Measurements from ENCODE around the gene DNAJB13.

DNAJB13 gene

GRCh38 chr11:73990730-73991129 lies 39.9 kb downstream of the DNAJB13 start:
- FAIRE-seq, result no peak
- no peak for DNase-seq (ENCODE audit: insufficient read length, low spot score)
- TF ChIP-seq POLR2A (IDR thresholded peaks at IDR 0.05; ENCODE audit: low read depth, low read length), result no peak

GRCh38 chr11:73991471-73992006 lies 40.7 kb downstream of the DNAJB13 start:
- FAIRE-seq, result no peak
- TF ChIP-seq POLR2A (IDR thresholded peaks at IDR 0.05; ENCODE audit: low read depth, low read length), result no peak
- DNase-seq (ENCODE audit: insufficient read length, low spot score), result no peak

- no peak for TF ChIP-seq POLR2A (IDR thresholded peaks at IDR 0.05; ENCODE audit: low read depth, low read length)
- DNase-seq (ENCODE audit: insufficient read length, low spot score) (no peak), FAIRE-seq (no peak)
Observed at GRCh38 chr11:73995247-73995646, 44.4 kb downstream of the DNAJB13 start.

GRCh38 chr11:73995731-73996130 lies 44.9 kb downstream of the DNAJB13 start:
- FAIRE-seq (no peak), DNase-seq (ENCODE audit: insufficient read length, low spot score) (no peak)
- no peak for TF ChIP-seq POLR2A (IDR thresholded peaks at IDR 0.05; ENCODE audit: low read depth, low read length)

- FAIRE-seq (no peak), DNase-seq (ENCODE audit: insufficient read length, low spot score) (no peak)
- TF ChIP-seq POLR2A (IDR thresholded peaks at IDR 0.05; ENCODE audit: low read depth, low read length), result no peak
Observed at GRCh38 chr11:73996161-73996747, 45.4 kb downstream of the DNAJB13 start.

- FAIRE-seq (no peak), DNase-seq (ENCODE audit: insufficient read length, low spot score) (no peak)
- TF ChIP-seq POLR2A (IDR thresholded peaks at IDR 0.05; ENCODE audit: low read depth, low read length), result no peak
Observed at GRCh38 chr11:73997120-73997770, 46.4 kb downstream of the DNAJB13 start.

GRCh38 chr11:73998846-73999575 lies 48.2 kb downstream of the DNAJB13 start:
- no peak for TF ChIP-seq POLR2A (IDR thresholded peaks at IDR 0.05; ENCODE audit: low read depth, low read length)
- DNase-seq (ENCODE audit: insufficient read length, low spot score), result no peak
- no peak for FAIRE-seq

- DNase-seq (ENCODE audit: insufficient read length, low spot score), result no peak
- TF ChIP-seq POLR2A (IDR thresholded peaks at IDR 0.05; ENCODE audit: low read depth, low read length), result no peak
- no peak for FAIRE-seq
Observed at GRCh38 chr11:73999581-74000306, 48.9 kb downstream of the DNAJB13 start.

- TF ChIP-seq POLR2A (IDR thresholded peaks at IDR 0.05; ENCODE audit: low read depth, low read length), result no peak
- FAIRE-seq (no peak), DNase-seq (ENCODE audit: insufficient read length, low spot score) (no peak)
Observed at GRCh38 chr11:74000307-74001133, 49.7 kb downstream of the DNAJB13 start.

- FAIRE-seq (no peak), DNase-seq (ENCODE audit: insufficient read length, low spot score) (no peak)
- no peak for TF ChIP-seq POLR2A (IDR thresholded peaks at IDR 0.05; ENCODE audit: low read depth, low read length)
Observed at GRCh38 chr11:74001822-74002286, 51.0 kb downstream of the DNAJB13 start.

GRCh38 chr11:74002832-74003231 lies 52.0 kb downstream of the DNAJB13 start:
- TF ChIP-seq POLR2A (IDR thresholded peaks at IDR 0.05; ENCODE audit: low read depth, low read length), result no peak
- FAIRE-seq (no peak), DNase-seq (ENCODE audit: insufficient read length, low spot score) (no peak)

GRCh38 chr11:74004046-74004695 lies 53.3 kb downstream of the DNAJB13 start:
- DNase-seq (ENCODE audit: insufficient read length, low spot score) (no peak), FAIRE-seq (no peak)
- TF ChIP-seq POLR2A (IDR thresholded peaks at IDR 0.05; ENCODE audit: low read depth, low read length), result no peak
